Measurements from ENCODE around the gene ANKRD9. TPM values are rescaled to one million over a fixed set of nuclear protein-coding genes. Genes with fewer than 3 reads are reported as not detected.
A peak's percentile ranks its signal among the peaks of the same experiment; 100 is the strongest.

ANKRD9 gene
- total and polyA plus RNA-seq, 10 of the 15 experiments (the other 5 are each of a cell fraction or from before 2014, with no cell fraction given): 0.03 to 3.6 (median 0.49) TPM

DNA sequence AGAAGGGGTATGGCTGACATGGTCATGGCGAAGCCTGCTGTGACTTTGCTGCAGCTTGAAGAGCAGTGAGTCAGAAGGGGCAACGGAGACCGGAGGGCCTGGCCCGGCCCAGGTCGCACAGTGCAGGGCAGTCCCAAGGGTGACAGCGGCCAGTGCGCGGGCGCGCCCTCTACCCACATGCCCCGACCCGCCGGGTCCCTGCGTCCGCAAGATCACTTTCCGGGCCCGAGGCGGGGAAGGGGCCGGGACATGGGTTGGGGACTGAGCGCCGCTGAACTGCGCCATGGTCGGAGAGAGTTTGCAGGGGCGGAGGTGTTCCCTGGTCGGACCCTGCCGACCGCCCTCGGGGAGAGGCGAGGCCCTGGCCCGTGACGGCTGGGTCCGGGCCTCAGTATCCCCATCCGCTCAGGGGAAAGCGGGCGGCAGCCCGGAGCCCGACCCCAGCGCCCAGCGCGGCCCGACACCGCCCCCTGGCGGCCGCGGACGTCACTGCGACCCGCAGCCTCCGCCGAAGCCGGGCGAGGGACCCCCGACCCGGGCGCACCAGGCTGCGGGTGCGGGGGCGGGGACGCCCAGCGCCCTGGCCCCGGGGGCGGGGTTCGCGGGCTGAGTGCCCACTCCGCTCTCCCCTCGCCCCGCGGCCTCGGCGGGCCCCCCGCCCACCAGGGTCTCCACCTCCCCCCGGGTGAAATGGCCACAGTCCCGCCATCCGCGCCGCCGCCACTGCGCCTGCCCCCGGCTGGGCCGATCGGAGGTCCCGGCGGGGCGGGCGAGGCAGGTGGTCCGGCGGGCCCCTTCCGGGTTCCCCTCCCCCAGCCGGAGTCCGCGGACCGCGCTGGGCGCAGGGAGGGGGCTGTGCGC is 7.2 kb upstream of the ANKRD9 start (continued):
- TF ChIP-seq, protein P1, sequence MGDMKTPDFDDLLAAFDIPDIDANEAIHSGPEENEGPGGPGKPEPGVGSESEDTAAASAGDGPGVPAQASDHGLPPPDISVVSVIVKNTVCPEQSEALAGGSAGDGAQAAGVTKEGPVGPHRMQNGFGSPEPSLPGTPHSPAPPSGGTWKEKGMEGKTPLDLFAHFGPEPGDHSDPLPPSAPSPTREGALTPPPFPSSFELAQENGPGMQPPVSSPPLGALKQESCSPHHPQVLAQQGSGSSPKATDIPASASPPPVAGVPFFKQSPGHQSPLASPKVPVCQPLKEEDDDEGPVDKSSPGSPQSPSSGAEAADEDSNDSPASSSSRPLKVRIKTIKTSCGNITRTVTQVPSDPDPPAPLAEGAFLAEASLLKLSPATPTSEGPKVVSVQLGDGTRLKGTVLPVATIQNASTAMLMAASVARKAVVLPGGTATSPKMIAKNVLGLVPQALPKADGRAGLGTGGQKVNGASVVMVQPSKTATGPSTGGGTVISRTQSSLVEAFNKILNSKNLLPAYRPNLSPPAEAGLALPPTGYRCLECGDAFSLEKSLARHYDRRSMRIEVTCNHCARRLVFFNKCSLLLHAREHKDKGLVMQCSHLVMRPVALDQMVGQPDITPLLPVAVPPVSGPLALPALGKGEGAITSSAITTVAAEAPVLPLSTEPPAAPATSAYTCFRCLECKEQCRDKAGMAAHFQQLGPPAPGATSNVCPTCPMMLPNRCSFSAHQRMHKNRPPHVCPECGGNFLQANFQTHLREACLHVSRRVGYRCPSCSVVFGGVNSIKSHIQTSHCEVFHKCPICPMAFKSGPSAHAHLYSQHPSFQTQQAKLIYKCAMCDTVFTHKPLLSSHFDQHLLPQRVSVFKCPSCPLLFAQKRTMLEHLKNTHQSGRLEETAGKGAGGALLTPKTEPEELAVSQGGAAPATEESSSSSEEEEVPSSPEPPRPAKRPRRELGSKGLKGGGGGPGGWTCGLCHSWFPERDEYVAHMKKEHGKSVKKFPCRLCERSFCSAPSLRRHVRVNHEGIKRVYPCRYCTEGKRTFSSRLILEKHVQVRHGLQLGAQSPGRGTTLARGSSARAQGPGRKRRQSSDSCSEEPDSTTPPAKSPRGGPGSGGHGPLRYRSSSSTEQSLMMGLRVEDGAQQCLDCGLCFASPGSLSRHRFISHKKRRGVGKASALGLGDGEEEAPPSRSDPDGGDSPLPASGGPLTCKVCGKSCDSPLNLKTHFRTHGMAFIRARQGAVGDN (IDR thresholded peaks at IDR 0.05): no peak
- TF ChIP-seq NFXL1 (IDR thresholded peaks at IDR 0.05; ENCODE audit: borderline replicate concordance): no peak
- TF ChIP-seq HDGF (IDR thresholded peaks at IDR 0.05): no peak
- TF ChIP-seq, protein P2, sequence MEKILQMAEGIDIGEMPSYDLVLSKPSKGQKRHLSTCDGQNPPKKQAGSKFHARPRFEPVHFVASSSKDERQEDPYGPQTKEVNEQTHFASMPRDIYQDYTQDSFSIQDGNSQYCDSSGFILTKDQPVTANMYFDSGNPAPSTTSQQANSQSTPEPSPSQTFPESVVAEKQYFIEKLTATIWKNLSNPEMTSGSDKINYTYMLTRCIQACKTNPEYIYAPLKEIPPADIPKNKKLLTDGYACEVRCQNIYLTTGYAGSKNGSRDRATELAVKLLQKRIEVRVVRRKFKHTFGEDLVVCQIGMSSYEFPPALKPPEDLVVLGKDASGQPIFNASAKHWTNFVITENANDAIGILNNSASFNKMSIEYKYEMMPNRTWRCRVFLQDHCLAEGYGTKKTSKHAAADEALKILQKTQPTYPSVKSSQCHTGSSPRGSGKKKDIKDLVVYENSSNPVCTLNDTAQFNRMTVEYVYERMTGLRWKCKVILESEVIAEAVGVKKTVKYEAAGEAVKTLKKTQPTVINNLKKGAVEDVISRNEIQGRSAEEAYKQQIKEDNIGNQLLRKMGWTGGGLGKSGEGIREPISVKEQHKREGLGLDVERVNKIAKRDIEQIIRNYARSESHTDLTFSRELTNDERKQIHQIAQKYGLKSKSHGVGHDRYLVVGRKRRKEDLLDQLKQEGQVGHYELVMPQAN (conservative IDR thresholded peaks at IDR 0.05): peak; percentile 41; the same call in 1 of the 2 replicates
- no peak for TF ChIP-seq MYC (IDR thresholded peaks at IDR 0.05; ENCODE audit: insufficient read depth, insufficient read length, insufficient replicate concordance, low read length, severe bottlenecking)
- no peak for TF ChIP-seq HDAC2 (IDR thresholded peaks at IDR 0.05)
- no peak for TF ChIP-seq POLR2AphosphoS5 (IDR thresholded peaks at IDR 0.05; ENCODE audit: low read length)
- TF ChIP-seq ATF7 (IDR thresholded peaks at IDR 0.05; ENCODE audit: low read depth): no peak
- TF ChIP-seq WRNIP1 (IDR thresholded peaks at IDR 0.05; ENCODE audit: borderline replicate concordance, low read depth, low read length): no peak
- no peak for TF ChIP-seq STAT3 (IDR thresholded peaks at IDR 0.05; ENCODE audit: low read depth, low read length)
- 0 out of 3 replicates have a peak, but pooled peaks of 1 of the 2 experiments have one; percentile 25 for TF ChIP-seq EGR1 (IDR thresholded peaks at IDR 0.05; ENCODE audit: borderline replicate concordance in 1 of 2, low read depth in 2 of 2, low read length in 2 of 2)
- TF ChIP-seq RUNX3 (IDR thresholded peaks at IDR 0.05; ENCODE audit: low read length): no peak
- no peak for TF ChIP-seq POLR2A (IDR thresholded peaks at IDR 0.05; ENCODE audit: low read depth, low read length)
- TF ChIP-seq, protein P3, sequence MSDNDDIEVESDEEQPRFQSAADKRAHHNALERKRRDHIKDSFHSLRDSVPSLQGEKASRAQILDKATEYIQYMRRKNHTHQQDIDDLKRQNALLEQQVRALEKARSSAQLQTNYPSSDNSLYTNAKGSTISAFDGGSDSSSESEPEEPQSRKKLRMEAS (IDR thresholded peaks at IDR 0.05; ENCODE audit: low read depth, low read length): no peak
- TF ChIP-seq BHLHE40 (IDR thresholded peaks at IDR 0.05; ENCODE audit: borderline replicate concordance in 1 of 2, low read depth in 2 of 2, low read length in 1 of 2): 0 out of 4 replicates have a peak, but pooled peaks have one; percentile 12 to 23
- TF ChIP-seq, protein P4, sequence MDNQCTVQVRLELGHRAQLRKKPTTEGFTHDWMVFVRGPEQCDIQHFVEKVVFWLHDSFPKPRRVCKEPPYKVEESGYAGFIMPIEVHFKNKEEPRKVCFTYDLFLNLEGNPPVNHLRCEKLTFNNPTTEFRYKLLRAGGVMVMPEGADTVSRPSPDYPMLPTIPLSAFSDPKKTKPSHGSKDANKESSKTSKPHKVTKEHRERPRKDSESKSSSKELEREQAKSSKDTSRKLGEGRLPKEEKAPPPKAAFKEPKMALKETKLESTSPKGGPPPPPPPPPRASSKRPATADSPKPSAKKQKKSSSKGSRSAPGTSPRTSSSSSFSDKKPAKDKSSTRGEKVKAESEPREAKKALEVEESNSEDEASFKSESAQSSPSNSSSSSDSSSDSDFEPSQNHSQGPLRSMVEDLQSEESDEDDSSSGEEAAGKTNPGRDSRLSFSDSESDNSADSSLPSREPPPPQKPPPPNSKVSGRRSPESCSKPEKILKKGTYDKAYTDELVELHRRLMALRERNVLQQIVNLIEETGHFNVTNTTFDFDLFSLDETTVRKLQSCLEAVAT (IDR thresholded peaks at IDR 0.05): no peak
- TF ChIP-seq SMARCA5 (IDR thresholded peaks at IDR 0.05): peak; percentile 65; the same call in 1 of the 2 replicates
- TF ChIP-seq, protein P5, sequence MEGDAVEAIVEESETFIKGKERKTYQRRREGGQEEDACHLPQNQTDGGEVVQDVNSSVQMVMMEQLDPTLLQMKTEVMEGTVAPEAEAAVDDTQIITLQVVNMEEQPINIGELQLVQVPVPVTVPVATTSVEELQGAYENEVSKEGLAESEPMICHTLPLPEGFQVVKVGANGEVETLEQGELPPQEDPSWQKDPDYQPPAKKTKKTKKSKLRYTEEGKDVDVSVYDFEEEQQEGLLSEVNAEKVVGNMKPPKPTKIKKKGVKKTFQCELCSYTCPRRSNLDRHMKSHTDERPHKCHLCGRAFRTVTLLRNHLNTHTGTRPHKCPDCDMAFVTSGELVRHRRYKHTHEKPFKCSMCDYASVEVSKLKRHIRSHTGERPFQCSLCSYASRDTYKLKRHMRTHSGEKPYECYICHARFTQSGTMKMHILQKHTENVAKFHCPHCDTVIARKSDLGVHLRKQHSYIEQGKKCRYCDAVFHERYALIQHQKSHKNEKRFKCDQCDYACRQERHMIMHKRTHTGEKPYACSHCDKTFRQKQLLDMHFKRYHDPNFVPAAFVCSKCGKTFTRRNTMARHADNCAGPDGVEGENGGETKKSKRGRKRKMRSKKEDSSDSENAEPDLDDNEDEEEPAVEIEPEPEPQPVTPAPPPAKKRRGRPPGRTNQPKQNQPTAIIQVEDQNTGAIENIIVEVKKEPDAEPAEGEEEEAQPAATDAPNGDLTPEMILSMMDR (IDR thresholded peaks at IDR 0.05 in 2 of 3, conservative IDR thresholded peaks at IDR 0.05 in 1 of 3; ENCODE audit: control insufficient read depth in 2 of 3, extremely low read depth in 1 of 3, insufficient read depth in 1 of 3, low read depth in 3 of 3, low read length in 3 of 3): peak; percentile 66 to 81 (median 71); a peak in 5 of 6 replicates
- TF ChIP-seq CHD4 (IDR thresholded peaks at IDR 0.05): no peak

All from GM12878 (cell line).